GM21381 (cell line): Measurements from ENCODE around the gene TMEM52.

ENCODE experiments used
- ATAC-seq: cut with Tn5 transposase; IDR thresholded peaks from one replicate; pipeline ENCODE4 v1.9.1; 2021; ENCODE audit warnings: mild to moderate bottlenecking, moderate library complexity; ENCODE audit not compliant: unreplicated experiment

The TMEM52 gene

DNA sequence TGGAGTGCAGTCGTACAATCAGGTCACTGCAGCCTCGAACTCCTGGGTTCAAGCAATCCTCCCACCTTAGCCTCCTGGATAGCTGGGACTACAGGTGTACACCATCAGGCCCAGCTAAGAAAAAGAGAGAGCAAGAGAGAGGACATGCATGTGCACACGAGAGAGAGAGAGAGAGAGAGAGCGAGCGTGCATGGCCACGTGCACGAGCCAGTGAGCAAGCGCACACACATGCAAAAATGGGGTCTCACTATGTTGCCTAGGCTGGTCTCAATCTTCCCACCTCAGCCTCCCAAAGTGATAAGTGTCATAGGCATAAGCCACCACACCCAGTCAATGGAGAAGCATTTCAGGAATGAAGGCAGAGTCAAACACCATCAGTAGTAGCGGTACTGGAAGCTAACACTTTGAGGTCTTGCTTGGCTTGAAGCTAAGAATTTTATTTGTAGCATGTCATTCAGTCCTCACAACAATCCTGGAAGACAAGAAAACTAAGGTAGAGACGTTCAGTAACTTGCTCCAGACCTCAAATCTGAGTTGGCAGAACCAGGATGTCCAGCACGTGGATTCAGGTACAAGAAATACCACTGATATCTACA is 42.6 kb downstream of the TMEM52 start:
- ATAC-seq: no peak

DNA sequence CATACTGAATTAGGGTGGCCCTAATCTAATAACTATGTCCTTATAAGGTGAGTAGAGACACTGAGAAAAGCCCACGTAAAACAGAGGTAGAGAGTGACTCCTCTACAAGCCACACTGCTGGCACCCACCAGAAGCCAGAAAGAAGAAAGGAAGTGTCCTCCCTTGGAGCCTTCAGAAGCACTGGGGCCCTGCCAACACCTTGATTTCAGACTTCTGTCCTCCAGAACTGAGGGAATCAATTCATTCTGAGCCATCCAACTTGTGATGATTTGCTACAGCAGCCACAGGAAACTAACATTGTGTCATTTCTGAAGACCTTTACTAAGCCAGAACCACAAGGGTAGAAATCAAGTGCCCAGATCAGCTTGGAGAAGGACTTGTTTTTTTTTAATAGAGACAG is 43.1 kb downstream of the TMEM52 start:
- no peak for ATAC-seq

DNA sequence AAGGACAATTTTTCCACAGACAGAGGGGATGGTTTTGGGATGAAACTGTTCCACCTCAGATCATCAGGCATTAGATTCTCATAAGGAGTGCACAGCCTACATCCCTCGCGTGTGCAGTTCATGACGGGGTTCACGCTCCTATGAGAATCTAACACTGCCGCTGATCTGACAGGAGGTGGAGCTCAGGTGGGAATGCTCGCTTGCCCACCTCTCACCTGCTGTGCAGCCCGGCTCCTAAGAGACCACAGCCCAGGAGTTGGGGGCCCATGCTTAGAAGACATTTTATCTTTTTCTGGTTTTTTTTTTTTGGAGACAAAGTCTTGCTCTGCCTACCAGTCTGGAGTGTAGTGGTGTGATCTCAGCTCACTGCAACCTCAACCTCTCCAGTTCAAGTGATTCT is 44.2 kb downstream of the TMEM52 start:
- no peak for ATAC-seq

DNA sequence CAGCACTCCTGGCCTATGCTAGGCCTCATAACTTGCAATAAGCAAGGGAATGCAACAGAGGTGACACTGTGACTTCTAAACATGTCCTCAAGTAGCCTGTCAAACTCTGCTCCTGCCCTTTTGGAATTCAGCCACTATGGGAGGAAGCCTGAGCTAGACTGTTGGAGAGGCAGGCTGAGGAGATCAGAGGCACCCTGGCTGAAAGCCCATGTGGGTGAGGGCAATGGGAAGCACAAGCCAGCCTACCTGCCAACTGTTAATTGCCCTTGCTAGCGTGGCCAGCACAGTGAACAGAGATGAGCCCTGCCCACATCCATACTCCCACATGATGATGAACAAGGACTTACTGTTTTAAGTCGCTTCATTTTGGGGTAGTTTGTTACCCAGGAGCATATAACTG is 45.9 kb downstream of the TMEM52 start:
- ATAC-seq: no peak

DNA sequence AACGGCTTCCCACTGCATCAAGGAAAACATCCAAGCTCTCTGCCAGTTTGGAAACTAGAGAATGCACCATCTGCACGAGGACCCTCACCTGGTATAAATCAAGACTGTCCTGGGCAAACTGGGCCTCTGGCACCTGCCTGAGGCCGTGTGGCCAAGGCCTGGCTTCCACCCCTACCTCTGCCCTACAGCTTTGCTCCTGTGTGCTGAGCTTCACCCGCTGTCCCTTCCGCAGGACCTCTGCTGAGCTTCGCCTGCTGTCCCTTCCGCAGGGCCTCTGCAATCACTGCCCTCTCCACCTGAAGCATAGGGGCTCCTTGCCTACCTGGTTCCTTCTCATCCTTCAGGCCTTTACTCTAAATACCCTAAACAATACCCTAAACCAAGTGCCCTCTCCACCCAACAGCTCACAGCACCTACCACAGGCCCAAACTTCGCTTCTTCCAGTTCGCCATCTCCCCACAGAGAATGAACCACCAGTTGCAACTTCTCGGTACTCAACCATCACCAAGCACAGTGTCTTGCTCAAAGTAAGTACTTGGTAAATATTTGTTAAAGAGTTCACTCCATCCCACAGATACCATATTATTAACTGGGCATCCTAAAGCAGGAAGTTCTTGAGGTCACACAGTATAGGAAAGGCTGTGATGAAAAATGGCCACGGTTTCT is 46.6 kb downstream of the TMEM52 start:
- no peak for ATAC-seq

DNA sequence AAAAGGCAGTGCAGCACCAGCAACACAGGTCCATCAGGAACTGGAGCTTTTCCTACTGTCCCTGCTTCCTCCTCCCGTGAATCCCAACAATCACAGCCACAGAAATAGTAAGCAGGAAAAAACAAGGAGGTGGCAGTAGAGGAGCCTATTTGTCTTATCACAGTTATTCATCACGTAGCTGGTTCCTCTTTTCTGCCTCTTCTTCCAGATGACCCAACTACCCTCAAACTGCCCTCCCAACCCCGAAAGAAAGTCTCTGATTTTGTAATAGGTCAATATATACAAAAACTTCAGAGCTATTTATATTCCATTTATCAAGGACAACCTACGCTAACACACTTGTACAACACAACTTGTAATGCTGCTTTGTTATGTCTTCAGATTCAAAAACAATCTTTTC is 49.6 kb downstream of the TMEM52 start:
- ATAC-seq: no peak
